Mucosa of gallbladder (tissue), 1 donor: ENCODE measurements around the gene ATL1. TPM values are rescaled to one million over a fixed set of nuclear protein-coding genes. Genes with fewer than 3 reads are reported as not detected.
A peak's percentile ranks its signal among the peaks of the same experiment; 100 is the strongest.
"Not testable (repeated sequence)": the region's sequence is repeated elsewhere in the genome, so short reads cannot be mapped to it uniquely, and the experiment has no call there.

Source experiments
- DNase-seq: peaks from one replicate; pipeline ENCODE4 v3.0.0-alpha.2; 2020; ENCODE audit warnings: low spot score
- total RNA-seq: library from RNA; stranded (reverse); gene quantifications from one replicate; pipeline ENCODE4 v1.2.1, GENCODE V29; 2021
- donor health status: DM: no; HTN: no; CAD: no.

ATL1 gene
- total RNA-seq, 1 donor from 2014 or later: 7.2 TPM

GRCh38 chr14:50534997-50535396 lies 24.9 kb upstream of the ATL1 start:
- no peak for DNase-seq

- not testable (repeated sequence) for DNase-seq
Measured at GRCh38 chr14:50538034-50538433, 21.9 kb upstream of the ATL1 start.

- no peak for DNase-seq
Measured at GRCh38 chr14:50539051-50539450, 20.9 kb upstream of the ATL1 start.

DNA sequence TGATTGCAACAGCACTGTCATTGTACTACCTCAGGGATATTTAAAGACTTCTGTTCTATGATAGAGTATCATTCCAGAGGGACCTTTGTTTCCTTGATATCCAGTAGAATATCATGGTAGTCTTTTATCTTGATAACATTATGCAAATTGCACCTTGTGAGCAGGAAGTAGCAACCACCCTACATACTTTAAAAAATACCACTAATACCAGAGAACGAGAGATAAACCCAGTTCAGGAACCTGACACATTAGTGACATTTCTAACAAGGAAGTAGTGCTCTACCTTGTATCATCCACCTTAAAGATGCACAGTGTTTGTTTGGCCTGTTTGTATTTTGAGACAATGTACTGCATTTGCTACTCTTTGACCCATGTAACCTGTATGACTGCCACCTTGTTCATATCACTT lies 18.8 kb upstream of the ATL1 start:
- no peak for DNase-seq

GRCh38 chr14:50542941-50543418 lies 17.0 kb upstream of the ATL1 start:
- peak; percentile 36 for DNase-seq

- DNase-seq: no peak
Measured at GRCh38 chr14:50544911-50545310, 15.0 kb upstream of the ATL1 start.

DNA sequence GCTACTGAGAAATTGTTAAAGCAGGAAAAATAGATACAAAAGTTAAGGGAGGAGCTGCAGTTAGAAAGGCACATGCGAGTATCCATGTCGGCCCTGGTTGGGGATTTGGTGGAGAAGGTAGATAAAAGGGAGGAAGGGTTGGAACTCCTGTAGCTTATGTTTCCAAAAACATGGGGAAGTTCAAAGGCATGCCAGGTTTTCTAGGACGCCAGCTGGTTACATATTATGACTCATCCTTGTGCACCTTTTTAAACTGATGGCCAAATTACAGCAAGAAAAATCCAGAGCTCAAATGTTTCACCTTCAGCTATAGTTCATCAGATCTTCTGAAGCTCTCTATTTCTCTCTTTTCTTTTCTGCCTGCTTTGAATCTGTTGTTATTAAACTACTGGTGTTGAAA lies 14.3 kb upstream of the ATL1 start:
- DNase-seq: no peak

DNA sequence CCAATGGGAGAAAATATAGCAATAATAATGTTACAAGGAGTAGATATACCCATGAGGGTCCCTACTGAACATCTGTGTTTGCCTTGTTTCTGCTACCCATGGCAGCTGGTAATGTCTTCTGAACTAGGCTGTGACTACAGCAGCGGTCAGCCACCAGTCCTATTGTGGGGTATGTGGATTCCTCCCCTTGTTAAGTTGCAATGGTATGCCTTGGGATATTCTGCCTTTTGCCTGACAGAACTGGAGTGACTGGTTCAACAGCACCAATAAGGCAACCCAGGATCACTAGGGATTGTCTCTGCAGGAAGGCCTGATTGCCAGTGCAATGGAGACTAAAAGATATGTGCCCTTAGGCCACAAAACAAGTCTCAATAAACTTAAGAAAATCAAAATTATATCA lies 9.7 kb upstream of the ATL1 start:
- no peak for DNase-seq

DNA sequence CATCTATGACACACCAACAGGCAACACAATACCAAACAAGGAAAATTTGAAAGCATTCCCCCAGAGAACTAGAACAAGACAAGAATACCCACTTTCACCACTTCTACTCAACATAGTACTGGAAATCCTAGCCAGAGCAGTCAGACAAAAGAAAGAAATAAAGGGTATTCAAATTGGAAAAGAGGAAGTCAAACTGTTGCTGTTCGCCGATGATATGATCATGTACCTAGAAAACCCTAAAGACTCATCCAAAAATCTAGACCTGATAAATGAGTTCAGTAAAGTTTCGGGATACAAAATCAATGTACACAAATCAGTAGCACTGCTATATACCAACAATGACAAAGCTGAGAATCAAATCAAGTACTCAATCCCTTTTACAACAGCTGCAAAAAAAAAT lies 8.1 kb upstream of the ATL1 start:
- no peak for DNase-seq

DNA sequence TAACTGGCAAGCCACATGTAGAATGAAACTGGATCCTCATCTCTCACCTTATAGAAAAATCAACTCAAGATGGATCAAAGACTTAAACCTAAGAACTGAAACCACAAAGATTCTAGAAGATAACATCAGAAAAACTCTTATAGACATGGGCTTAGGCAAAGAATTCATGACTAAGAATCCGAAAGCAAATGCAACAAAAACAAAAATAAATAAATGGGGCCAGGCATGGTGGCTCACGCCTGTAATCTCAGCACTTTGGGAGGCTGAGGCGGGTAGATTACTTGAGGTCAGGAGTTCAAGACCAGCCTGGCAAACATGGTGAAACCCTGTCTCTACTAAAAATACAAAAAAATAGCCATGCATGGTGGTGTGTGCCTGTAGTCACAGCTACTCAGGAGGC lies 7.1 kb upstream of the ATL1 start:
- not testable (repeated sequence) for DNase-seq

DNA sequence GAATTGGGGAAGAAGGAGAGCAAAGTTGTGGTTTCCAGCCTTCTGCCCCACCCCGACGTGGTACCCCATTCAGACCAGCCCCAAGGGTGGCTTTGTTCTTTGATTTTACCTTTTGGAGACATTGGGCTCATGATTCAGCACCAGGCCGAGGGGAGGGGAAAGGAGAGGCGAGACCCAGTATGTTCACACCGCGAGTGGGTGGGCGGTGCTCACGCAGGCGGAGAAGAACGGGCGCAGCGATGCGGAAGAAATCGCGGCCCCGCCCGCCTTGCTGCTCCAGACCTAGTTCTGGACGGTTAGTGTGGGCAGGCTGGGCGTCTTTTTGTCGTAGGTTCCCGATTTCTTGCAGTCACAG lies 963 bp downstream of the ATL1 start:
- DNase-seq: peak; percentile 81

DNA sequence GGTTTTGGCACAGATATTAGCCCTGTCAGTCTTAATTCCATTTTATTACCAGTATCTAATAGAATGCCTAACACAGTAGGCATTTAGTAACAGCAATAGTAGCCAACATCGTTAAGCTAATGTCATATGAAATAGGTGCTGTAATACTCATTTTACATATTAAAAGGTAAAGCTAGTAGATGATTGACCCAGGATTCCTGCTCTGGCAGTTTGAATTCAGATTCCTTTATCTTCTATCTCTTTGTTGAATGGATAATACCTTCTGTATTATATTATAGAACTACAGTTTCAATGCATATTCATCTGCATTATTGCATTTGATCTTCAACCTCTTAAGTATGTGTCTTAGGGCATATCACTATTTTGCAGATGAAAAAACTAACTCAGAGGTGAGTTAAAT lies 2.9 kb downstream of the ATL1 start:
- no peak for DNase-seq

GRCh38 chr14:50569714-50570274 lies 9.8 kb downstream of the ATL1 start:
- no peak for DNase-seq

DNA sequence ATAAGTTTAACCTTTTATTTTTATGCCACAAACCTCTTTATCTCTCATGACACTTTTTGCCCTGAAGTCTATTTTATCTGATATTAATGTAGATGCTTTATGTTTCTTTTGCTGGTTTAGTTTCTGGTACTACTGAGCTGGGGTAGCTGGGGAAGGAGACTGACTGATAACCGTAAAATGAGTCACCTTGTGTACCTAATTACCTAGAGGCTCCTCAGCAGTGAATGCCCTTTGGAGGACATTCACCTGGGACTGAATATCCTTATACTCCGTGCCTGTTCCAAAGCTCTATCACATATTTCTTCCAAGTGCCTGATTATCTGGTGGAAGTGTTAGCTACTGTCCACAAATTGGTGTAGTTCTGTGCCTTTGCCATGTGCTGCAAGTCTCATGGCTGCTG lies 13.9 kb downstream of the ATL1 start:
- DNase-seq: no peak

DNA sequence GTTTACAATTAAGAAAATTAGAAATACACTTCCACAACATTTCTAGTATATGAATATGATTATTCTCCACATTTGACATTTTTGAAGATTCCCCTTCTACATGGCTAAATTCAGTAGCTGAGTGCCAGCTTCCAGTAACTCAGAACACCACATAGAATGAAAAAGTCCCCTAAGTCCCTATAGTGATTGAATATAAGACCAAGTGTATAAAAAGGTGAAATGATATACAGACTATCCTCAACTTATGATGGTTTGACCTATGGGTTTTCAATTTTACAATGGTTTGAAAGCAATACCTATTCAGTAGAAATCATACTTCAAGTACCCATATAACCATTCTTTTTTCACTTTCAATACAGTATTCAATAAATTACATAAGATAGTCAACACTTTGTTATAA lies 15.8 kb downstream of the ATL1 start:
- no peak for DNase-seq

GRCh38 chr14:50577982-50578381 lies 18.0 kb downstream of the ATL1 start:
- no peak for DNase-seq

DNA sequence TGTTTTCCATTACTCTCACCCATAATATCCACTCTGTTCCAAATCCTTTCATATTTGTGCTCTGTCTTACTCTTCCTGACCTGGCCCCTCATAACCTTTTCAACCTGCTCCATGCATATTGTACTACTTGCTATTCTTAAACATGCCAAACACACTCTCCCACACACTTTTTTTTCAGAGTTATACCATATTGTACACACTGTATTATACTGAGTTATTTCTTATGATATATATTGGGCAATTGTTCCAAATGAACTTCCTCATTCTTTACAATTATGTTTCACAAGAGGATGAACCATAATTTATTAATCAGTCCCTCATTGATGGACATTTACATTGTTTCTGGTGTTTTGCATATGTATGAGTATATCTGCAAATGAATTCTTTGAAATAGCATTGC lies 18.5 kb downstream of the ATL1 start:
- DNase-seq: no peak

DNA sequence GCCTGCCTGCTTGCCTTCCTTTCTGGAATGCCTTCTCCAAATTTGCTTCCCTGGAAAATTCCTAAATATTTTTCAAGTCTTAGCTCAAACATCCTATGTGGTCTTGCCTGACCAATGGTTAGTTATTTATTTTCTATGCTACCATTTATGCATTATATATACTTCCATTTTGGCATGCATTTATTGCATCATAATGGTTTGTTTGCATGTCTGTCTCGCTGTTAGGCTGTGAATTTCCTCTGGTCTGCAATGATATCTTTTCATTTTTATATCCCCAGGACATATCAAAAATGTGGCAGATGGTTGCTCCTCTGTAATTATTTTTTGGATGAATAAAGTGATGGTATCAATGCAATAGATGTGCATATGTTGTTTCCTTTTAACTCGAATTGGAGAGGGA lies 30.5 kb downstream of the ATL1 start:
- no peak for DNase-seq

- DNase-seq: no peak
Measured at GRCh38 chr14:50594577-50595316, 34.8 kb downstream of the ATL1 start.

GRCh38 chr14:50598765-50599164 lies 38.8 kb downstream of the ATL1 start:
- DNase-seq: no peak

GRCh38 chr14:50599700-50600444 lies 39.9 kb downstream of the ATL1 start:
- no peak for DNase-seq

GRCh38 chr14:50600849-50601248 lies 40.9 kb downstream of the ATL1 start:
- DNase-seq: no peak

DNA sequence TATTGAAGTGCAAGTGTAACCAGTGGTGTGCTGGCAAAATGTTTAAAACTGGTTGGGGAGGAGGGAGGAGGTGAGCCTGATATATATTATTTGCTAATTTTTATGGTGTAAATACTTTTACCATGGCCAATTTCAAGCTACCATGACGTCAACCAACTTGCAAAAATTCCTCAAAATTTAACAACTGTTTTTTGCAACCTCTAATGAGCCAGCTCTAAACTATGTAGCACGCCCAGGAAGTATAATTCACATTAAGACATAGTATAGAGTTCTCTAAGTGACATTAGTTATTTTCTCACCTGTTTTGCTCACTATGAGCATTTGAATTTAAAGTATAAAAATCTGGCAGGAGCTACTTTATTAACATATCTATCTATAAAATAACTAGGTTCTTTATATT lies 41.4 kb downstream of the ATL1 start:
- DNase-seq: no peak
